ENCODE data around the gene CYP27B1. TPM values are rescaled to one million over a fixed set of nuclear protein-coding genes. Genes with fewer than 3 reads are reported as not detected.

CYP27B1 gene
- total and polyA plus RNA-seq, 4 donors: 0.05 to 1.6 (median 0.17) TPM

DNA sequence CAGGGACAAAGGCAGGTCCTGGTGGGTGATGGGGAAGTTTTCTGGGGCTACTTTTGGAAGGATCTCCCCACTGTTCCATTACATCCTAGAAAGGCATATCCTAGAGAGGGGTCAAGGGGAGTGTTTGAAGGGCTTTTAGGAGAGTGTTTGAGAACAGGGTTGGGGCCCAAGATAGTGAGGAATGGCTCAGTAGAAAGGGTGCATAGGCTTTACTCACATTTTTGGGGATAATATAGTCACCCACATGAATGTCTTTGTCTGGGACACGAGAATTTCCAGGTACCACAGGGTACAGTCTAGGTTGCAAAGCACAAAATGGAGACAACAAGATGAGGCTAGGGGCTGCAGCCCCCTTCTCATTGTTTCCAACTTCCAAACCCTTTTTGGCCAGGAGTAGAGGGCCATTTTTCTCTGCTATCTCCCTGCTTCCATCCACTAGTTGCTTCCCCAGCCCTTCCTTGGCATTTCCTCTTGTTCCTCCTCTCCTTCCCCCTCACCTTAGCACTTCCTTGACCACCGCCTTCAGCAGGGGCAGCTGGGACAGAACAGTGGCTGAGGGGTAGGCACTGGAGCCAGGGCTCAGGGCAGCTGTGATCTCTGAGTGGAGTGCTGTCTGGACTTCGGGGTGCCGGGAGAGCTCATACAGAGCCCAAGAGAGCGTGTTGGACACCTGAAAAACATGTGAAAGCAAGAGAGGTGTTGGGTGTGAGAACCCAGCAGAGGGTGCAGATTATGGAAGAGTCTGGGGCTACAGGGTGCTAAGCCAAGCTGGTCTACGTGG is 2.8 kb downstream of the CYP27B1 start:
- H3K27ac ChIP-seq (ENCODE audit: low read depth in 1 of 2, low read length in 2 of 2): no peak overlapping the region
- H3K4me3 ChIP-seq (ENCODE audit: low read depth in 1 of 3, low read length in 3 of 3): no peak overlapping the region
- TF ChIP-seq ATF3 (IDR thresholded peaks at IDR 0.05) (no peak), ZBTB33 (IDR thresholded peaks at IDR 0.05) (no peak), RAD21 (IDR thresholded peaks at IDR 0.05) (no peak), TAF1 (conservative IDR thresholded peaks at IDR 0.05) (no peak), MAX (IDR thresholded peaks at IDR 0.05) (no peak), JUND (IDR thresholded peaks at IDR 0.05) (no peak), HNF4G (IDR thresholded peaks at IDR 0.05) (no peak)
- no peaks in the 10 kb centered on the region for H3K9me3 ChIP-seq (ENCODE audit: control insufficient read depth in 4 of 4, low read length in 3 of 4)
- peaks cover 0 to 14% (median 6%) of the 10 kb centered on the region in 4 donors for H3K27me3 ChIP-seq (ENCODE audit: control insufficient read depth in 4 of 4, insufficient read depth in 4 of 4, low read length in 3 of 4)
- peaks cover 2 to 9% (median 6%) of the 10 kb centered on the region in 4 donors for H3K36me3 ChIP-seq (ENCODE audit: control insufficient read depth in 4 of 4, insufficient read depth in 3 of 4, low read depth in 1 of 4, low read length in 3 of 4)
- no peak overlapping the region for H3K9ac ChIP-seq (ENCODE audit: low read depth in 1 of 2, low read length in 2 of 2)
- 79% methylated on average over 6 of the region's 6 CpGs for WGBS
- DNase-seq (ENCODE audit: low spot score): no peak
- H3K4me1 ChIP-seq (ENCODE audit: control insufficient read depth in 4 of 4, insufficient read depth in 4 of 4, low read length in 3 of 4): peaks cover 5 to 30% (median 20%) of the 10 kb centered on the region in 4 donors

- peaks cover 5 to 30% (median 20%) of the 10 kb centered on the region in 4 donors for H3K4me1 ChIP-seq (ENCODE audit: control insufficient read depth in 4 of 4, insufficient read depth in 4 of 4, low read length in 3 of 4)
- H3K4me3 ChIP-seq (ENCODE audit: low read depth in 1 of 3, low read length in 3 of 3): no peak overlapping the region
- no peak for TF ChIP-seq MAX (IDR thresholded peaks at IDR 0.05)
- H3K9me3 ChIP-seq (ENCODE audit: control insufficient read depth in 4 of 4, low read length in 3 of 4): no peaks in the 10 kb centered on the region
- 94% methylated on average over 2 of the region's 2 CpGs for WGBS
- H3K27me3 ChIP-seq (ENCODE audit: control insufficient read depth in 4 of 4, insufficient read depth in 4 of 4, low read length in 3 of 4): peaks cover 0 to 13% (median 6%) of the 10 kb centered on the region in 4 donors
- H3K27ac ChIP-seq (ENCODE audit: low read depth in 1 of 2, low read length in 2 of 2): no peak overlapping the region
- H3K9ac ChIP-seq (ENCODE audit: low read depth in 1 of 2, low read length in 2 of 2): no peak overlapping the region
- peaks cover 0 to 7% (median 0%) of the 10 kb centered on the region in 4 donors for H3K36me3 ChIP-seq (ENCODE audit: control insufficient read depth in 4 of 4, insufficient read depth in 3 of 4, low read depth in 1 of 4, low read length in 3 of 4)
- DNase-seq (ENCODE audit: low spot score): no peak
Observed at GRCh38 chr12:57762463-57762862, 4.4 kb downstream of the CYP27B1 start.

DNA sequence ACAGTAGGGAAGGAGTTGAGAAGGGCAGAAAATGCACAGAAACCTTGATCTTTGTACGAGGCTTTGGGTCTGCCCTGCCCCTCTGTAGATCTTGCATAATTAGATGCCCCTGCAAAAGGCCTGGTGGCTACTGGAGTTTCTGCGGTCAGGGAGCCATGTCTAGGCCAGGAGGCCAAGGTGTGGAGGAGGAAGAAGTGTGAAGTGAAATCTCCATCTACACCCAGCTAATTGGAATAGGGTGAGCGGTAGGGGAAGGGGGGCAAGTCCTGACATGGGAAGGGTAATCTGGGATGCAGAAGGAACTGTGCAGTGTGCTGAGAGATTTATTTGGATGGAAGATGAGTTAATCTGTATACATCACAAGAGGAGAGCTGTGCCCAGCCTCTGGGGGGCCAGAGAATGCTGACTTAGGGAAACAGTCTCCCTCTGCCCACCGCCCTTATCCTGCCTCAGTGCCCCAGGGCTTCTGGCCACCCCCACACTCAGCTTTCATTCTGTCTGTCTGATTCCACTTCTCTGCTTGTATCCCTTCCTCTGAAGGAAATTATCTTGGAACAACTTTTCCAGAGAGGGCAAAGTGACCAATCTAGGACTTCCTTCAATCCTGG is 5.4 kb downstream of the CYP27B1 start:
- Histone ChIP-seq H3K9ac (ENCODE audit: low read depth in 1 of 2, low read length in 2 of 2) (no peak overlapping the region), H3K9me3 (ENCODE audit: control insufficient read depth in 4 of 4, low read length in 3 of 4) (no peaks in the 10 kb centered on the region), H3K4me1 (ENCODE audit: control insufficient read depth in 4 of 4, insufficient read depth in 4 of 4, low read length in 3 of 4) (peaks cover 3 to 28% (median 19%) of the 10 kb centered on the region in 4 donors), H3K36me3 (ENCODE audit: control insufficient read depth in 4 of 4, insufficient read depth in 3 of 4, low read depth in 1 of 4, low read length in 3 of 4) (peaks cover 0 to 7% (median 0%) of the 10 kb centered on the region in 4 donors), H3K4me3 (ENCODE audit: low read depth in 1 of 3, low read length in 3 of 3) (no peak overlapping the region), H3K27ac (ENCODE audit: low read depth in 1 of 2, low read length in 2 of 2) (no peak overlapping the region), H3K27me3 (ENCODE audit: control insufficient read depth in 4 of 4, insufficient read depth in 4 of 4, low read length in 3 of 4) (peaks cover 0 to 11% (median 5%) of the 10 kb centered on the region in 4 donors)
- no peak for DNase-seq (ENCODE audit: low spot score)
- WGBS: 94% methylated on average over 4 of the region's 4 CpGs
- TF ChIP-seq EGR1 (IDR thresholded peaks at IDR 0.05; ENCODE audit: low read depth in 2 of 2): no peak
- TF ChIP-seq NR2F2 (IDR thresholded peaks at IDR 0.05): no peak
- no peak for TF ChIP-seq HNF4A (conservative IDR thresholded peaks at IDR 0.05)
- no peak for TF ChIP-seq FOXA1 (IDR thresholded peaks at IDR 0.05)
- no peak for TF ChIP-seq TAF1 (conservative IDR thresholded peaks at IDR 0.05)
- TF ChIP-seq MAX (IDR thresholded peaks at IDR 0.05): no peak
- no peak for TF ChIP-seq ATF3 (IDR thresholded peaks at IDR 0.05)
- TF ChIP-seq, protein P1, sequence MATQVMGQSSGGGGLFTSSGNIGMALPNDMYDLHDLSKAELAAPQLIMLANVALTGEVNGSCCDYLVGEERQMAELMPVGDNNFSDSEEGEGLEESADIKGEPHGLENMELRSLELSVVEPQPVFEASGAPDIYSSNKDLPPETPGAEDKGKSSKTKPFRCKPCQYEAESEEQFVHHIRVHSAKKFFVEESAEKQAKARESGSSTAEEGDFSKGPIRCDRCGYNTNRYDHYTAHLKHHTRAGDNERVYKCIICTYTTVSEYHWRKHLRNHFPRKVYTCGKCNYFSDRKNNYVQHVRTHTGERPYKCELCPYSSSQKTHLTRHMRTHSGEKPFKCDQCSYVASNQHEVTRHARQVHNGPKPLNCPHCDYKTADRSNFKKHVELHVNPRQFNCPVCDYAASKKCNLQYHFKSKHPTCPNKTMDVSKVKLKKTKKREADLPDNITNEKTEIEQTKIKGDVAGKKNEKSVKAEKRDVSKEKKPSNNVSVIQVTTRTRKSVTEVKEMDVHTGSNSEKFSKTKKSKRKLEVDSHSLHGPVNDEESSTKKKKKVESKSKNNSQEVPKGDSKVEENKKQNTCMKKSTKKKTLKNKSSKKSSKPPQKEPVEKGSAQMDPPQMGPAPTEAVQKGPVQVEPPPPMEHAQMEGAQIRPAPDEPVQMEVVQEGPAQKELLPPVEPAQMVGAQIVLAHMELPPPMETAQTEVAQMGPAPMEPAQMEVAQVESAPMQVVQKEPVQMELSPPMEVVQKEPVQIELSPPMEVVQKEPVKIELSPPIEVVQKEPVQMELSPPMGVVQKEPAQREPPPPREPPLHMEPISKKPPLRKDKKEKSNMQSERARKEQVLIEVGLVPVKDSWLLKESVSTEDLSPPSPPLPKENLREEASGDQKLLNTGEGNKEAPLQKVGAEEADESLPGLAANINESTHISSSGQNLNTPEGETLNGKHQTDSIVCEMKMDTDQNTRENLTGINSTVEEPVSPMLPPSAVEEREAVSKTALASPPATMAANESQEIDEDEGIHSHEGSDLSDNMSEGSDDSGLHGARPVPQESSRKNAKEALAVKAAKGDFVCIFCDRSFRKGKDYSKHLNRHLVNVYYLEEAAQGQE (IDR thresholded peaks at IDR 0.05): no peak
- TF ChIP-seq FOXA2 (IDR thresholded peaks at IDR 0.05): no peak
- no peak for TF ChIP-seq RXRA (IDR thresholded peaks at IDR 0.05)
- TF ChIP-seq, protein P2, sequence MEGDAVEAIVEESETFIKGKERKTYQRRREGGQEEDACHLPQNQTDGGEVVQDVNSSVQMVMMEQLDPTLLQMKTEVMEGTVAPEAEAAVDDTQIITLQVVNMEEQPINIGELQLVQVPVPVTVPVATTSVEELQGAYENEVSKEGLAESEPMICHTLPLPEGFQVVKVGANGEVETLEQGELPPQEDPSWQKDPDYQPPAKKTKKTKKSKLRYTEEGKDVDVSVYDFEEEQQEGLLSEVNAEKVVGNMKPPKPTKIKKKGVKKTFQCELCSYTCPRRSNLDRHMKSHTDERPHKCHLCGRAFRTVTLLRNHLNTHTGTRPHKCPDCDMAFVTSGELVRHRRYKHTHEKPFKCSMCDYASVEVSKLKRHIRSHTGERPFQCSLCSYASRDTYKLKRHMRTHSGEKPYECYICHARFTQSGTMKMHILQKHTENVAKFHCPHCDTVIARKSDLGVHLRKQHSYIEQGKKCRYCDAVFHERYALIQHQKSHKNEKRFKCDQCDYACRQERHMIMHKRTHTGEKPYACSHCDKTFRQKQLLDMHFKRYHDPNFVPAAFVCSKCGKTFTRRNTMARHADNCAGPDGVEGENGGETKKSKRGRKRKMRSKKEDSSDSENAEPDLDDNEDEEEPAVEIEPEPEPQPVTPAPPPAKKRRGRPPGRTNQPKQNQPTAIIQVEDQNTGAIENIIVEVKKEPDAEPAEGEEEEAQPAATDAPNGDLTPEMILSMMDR (IDR thresholded peaks at IDR 0.05; ENCODE audit: low read depth, low read length, missing input control): no peak
- TF ChIP-seq GABPA (IDR thresholded peaks at IDR 0.05 in 1 of 2, conservative IDR thresholded peaks at IDR 0.05 in 1 of 2): no peak

Data from liver (tissue), 9 donors.